ENCODE results near the gene TBX3.

The TBX3 gene

GRCh38 chr12:114682106-114682784, 1.7 kb downstream of the TBX3 start:
- TF ChIP-seq CTCF (IDR thresholded peaks at IDR 0.05): no peak
- Histone ChIP-seq H3K27ac (no peak overlapping the region), H3K4me3 (ENCODE audit: low read depth, low read length) (peak overlapping the region; percentile 37)

GRCh38 chr12:114681116-114681871, 2.7 kb downstream of the TBX3 start:
- Histone ChIP-seq H3K9me3 (ENCODE audit: control insufficient read depth, low read length) (no peaks in the 10 kb centered on the region), H3K27me3 (ENCODE audit: control insufficient read depth, insufficient read depth, low read length) (peaks cover 14% of the 10 kb centered on the region), H3K9ac (no peak overlapping the region), H3K4me3 (ENCODE audit: low read depth, low read length) (peak overlapping the region; percentile 37), H3K4me2 (ENCODE audit: low read length) (peak overlapping the region; percentile 29), H3K27ac (no peak overlapping the region), H3K36me3 (ENCODE audit: control insufficient read depth, insufficient read depth, low read length) (no peaks in the 10 kb centered on the region), H2AFZ (no peak overlapping the region), H3K4me1 (no peaks in the 10 kb centered on the region), H3K79me2 (no peaks in the 10 kb centered on the region)
- TF ChIP-seq CTCF (IDR thresholded peaks at IDR 0.05): no peak

More at GRCh38 chr12:114682106-114682784, 1.7 kb downstream of the TBX3 start:
- Histone ChIP-seq H3K4me1 (no peaks in the 10 kb centered on the region), H3K9ac (no peak overlapping the region), H3K27me3 (ENCODE audit: control insufficient read depth, insufficient read depth, low read length) (peaks cover 17% of the 10 kb centered on the region), H3K9me3 (ENCODE audit: control insufficient read depth, low read length) (no peaks in the 10 kb centered on the region), H2AFZ (no peak overlapping the region), H3K36me3 (ENCODE audit: control insufficient read depth, insufficient read depth, low read length) (no peaks in the 10 kb centered on the region), H3K79me2 (no peaks in the 10 kb centered on the region), H3K4me2 (ENCODE audit: low read length) (peak overlapping the region; percentile 40)

- Histone ChIP-seq H3K79me2 (no peaks in the 10 kb centered on the region), H3K9me3 (ENCODE audit: control insufficient read depth, low read length) (no peaks in the 10 kb centered on the region), H3K36me3 (ENCODE audit: control insufficient read depth, insufficient read depth, low read length) (no peaks in the 10 kb centered on the region), H3K27ac (no peak overlapping the region), H3K9ac (no peak overlapping the region), H3K4me2 (ENCODE audit: low read length) (no peak overlapping the region), H3K27me3 (ENCODE audit: control insufficient read depth, insufficient read depth, low read length) (peaks cover 14% of the 10 kb centered on the region), H2AFZ (no peak overlapping the region), H3K4me1 (no peaks in the 10 kb centered on the region), H3K4me3 (ENCODE audit: low read depth, low read length) (peak overlapping the region; percentile 37)
- TF ChIP-seq CTCF (IDR thresholded peaks at IDR 0.05): no peak
Measured at GRCh38 chr12:114680604-114681069, 3.3 kb downstream of the TBX3 start.

GRCh38 chr12:114679942-114680341, 4.0 kb downstream of the TBX3 start:
- H2AFZ ChIP-seq: no peak overlapping the region
- no peak overlapping the region for H3K4me3 ChIP-seq (ENCODE audit: low read depth, low read length)
- no peak overlapping the region for H3K27ac ChIP-seq
- TF ChIP-seq CTCF (IDR thresholded peaks at IDR 0.05): no peak
- H3K79me2 ChIP-seq: no peaks in the 10 kb centered on the region
- no peaks in the 10 kb centered on the region for H3K36me3 ChIP-seq (ENCODE audit: control insufficient read depth, insufficient read depth, low read length)
- no peak overlapping the region for H3K9ac ChIP-seq
- no peaks in the 10 kb centered on the region for H3K4me1 ChIP-seq
- no peaks in the 10 kb centered on the region for H3K9me3 ChIP-seq (ENCODE audit: control insufficient read depth, low read length)
- no peak overlapping the region for H3K4me2 ChIP-seq (ENCODE audit: low read length)
- peaks cover 14% of the 10 kb centered on the region for H3K27me3 ChIP-seq (ENCODE audit: control insufficient read depth, insufficient read depth, low read length)

Measured in parathyroid adenoma (tissue), 2 donors.